Epithelial cell of proximal tubule (primary cell): ENCODE data around the gene KANK3. TPM values are rescaled to one million over a fixed set of nuclear protein-coding genes. Genes with fewer than 3 reads are reported as not detected.

Source experiments
- DNase-seq: peaks from one replicate; pipeline ENCODE4 v3.0.0-alpha.2; 2011; ENCODE audit warnings: low read depth
- H3K4me3 ChIP-seq: 2 replicates; pipeline ENCODE4 v1.5.1; 2011; ENCODE audit warnings: low read depth, mild to moderate bottlenecking, low read length
- CTCF ChIP-seq: conservative IDR thresholded peaks from 2 replicates; pipeline ENCODE4 v1.5.1; 2012; ENCODE audit warnings: low read depth, mild to moderate bottlenecking, low read length
- total RNA-seq: library from RNA; depleted of rRNA; stranded (reverse); fragments of >200 nt; gene quantifications from 2 replicates; pipeline ENCODE4 v1.2.3, GENCODE V29; 2015

KANK3 gene
- total RNA-seq, 1 donor from 2014 or later = 2.2 TPM

- DNase-seq = no peak
- no peak overlapping the region for H3K4me3 ChIP-seq
- TF ChIP-seq CTCF = peak; percentile 11
Observed at GRCh38 chr19:8373867-8374813, 31.1 kb upstream of the KANK3 start.

GRCh38 chr19:8371011-8371804 is 28.1 kb upstream of the KANK3 start:
- no peak for DNase-seq
- no peak overlapping the region for H3K4me3 ChIP-seq
- TF ChIP-seq CTCF = no peak

- no peak for TF ChIP-seq CTCF
- no peak overlapping the region for H3K4me3 ChIP-seq
- DNase-seq = no peak
Observed at GRCh38 chr19:8370176-8371010, 27.3 kb upstream of the KANK3 start.

- H3K4me3 ChIP-seq = peak overlapping the region; percentile 34
- DNase-seq = no peak
- no peak for TF ChIP-seq CTCF
Observed at GRCh38 chr19:8367327-8368001, 24.4 kb upstream of the KANK3 start.

- TF ChIP-seq CTCF = no peak
- peak overlapping the region; percentile 34 for H3K4me3 ChIP-seq
- no peak for DNase-seq
Observed at GRCh38 chr19:8366961-8367326, 23.9 kb upstream of the KANK3 start.

- no peak for DNase-seq
- H3K4me3 ChIP-seq = peak overlapping the region; percentile 77
- TF ChIP-seq CTCF = no peak
Observed at GRCh38 chr19:8366121-8366581, 23.1 kb upstream of the KANK3 start.
